GM18868 (cell line): ENCODE data around the gene IMMP2L.
"Not testable (repeated sequence)": the region's sequence is repeated elsewhere in the genome, so short reads cannot be mapped to it uniquely, and the experiment has no call there.

Source experiments
- ATAC-seq: cut with Tn5 transposase; IDR thresholded peaks from one replicate; pipeline ENCODE4 v1.9.1; 2021; ENCODE audit warnings: mild to moderate bottlenecking, moderate library complexity; ENCODE audit not compliant: unreplicated experiment

The IMMP2L gene

DNA sequence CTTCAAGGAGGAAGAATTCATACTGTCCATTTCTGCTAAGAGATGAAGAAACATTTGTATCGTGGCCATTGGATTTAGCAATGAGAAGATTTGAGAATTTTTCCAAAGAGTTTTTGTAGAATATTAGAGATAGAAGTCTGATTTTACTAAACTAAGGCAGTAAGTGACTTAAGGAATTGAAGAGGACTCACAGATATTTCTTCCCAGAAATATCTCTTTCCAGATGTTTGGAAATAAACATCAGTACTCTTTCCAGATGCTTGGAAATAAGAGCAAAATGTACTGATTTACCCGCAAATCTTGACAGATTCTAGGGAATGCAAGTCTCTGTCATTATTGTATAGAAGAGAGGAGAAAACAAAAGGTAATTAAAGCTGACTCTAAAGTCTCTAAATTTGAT lies 91.3 kb downstream of the IMMP2L start:
- ATAC-seq: no peak

- not testable (repeated sequence) for ATAC-seq
These were observed 92.4 kb downstream of the IMMP2L start for GRCh38 chr7:111469894-111470293.

GRCh38 chr7:111465774-111466173 lies 96.5 kb downstream of the IMMP2L start:
- not testable (repeated sequence) for ATAC-seq

DNA sequence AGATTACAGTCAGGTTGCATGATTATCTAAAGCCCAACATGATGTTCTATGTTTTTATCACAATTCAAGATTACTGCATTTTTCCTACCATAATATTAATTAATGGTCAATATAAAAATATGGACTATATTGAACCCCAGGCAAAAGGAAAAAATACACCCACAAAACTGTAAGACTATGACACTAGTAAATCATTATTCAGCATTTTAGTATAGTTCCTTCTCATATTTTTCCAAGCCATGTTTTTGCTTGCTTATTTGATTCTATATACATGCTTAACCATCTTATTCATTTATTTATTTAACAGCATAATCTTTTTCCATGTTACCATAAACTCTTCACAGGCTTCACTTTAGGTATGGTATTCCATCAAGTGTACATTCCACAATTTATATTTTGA lies 101.6 kb downstream of the IMMP2L start:
- ATAC-seq: no peak

DNA sequence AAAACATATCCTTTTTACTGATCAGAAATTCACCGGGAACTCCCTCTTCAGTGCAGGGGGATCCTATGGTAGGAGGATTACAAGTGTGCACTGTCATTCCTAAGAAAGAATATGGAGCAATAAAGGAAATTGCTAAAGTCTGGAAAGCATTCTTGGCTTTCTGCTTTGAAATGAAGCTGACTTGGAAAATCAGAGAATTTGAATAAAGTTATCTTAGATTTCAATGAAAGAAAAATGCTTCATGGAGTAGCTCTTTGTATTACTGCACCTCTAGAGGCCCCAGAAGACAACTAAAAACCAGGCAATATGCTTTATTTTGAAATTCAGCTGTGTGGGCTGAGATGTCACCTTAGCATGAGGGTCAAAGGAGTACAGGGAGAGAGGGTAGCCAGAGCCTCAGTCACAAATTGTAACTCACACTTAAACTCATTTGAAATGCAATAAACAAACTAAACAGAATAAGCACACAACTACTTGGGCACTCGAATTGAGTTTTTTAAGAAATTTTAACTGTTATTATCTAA lies 102.5 kb downstream of the IMMP2L start:
- no peak for ATAC-seq

DNA sequence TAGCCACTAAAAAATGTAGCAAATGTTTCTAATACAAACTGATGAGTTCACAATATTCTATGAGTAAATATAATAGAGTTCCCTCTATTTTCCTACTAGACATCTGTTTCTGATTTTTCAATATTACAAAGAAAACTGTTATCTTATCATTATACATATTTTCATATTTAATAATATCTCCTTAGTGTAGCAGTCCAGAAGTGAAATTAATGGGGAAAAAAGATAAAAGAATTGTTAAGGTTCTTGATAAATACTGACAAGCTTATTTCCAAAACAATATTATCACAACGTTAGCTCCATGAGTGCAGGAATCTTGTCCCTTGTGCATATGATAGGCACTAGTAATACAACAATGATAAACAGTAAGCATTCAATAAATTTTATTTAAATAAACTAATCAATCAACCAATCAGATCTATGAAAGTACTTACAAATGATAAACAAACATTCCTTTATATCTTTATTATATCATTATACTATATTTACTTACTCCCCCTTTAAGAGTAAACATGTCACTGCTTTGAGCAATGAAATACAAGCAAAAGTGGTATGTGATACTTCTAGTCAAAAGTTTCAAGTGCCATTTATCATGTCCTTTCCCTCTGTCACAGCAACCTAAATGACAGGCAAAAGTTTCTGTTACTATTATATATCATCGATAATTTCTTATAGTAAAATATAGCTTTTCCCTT lies 103.1 kb downstream of the IMMP2L start:
- ATAC-seq: no peak

DNA sequence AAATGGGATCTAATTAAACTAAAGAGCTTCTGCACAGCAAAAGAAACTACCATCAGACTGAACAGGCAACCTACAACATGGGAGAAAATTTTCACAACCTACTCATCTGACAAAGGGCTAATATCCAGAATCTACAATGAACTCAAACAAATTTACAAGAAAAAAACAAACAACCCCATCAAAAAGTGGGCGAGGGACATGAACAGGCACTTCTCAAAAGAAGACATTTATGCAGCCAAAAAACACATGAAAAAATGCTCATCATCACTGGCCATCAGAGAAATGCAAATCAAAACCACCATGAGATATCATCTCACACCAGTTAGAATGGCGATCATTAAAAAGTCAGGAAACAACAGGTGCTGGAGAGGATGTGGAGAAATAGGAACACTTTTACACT lies 111.6 kb downstream of the IMMP2L start:
- ATAC-seq: not testable (repeated sequence)

GRCh38 chr7:111447502-111447901 lies 114.8 kb downstream of the IMMP2L start:
- ATAC-seq: not testable (repeated sequence)

DNA sequence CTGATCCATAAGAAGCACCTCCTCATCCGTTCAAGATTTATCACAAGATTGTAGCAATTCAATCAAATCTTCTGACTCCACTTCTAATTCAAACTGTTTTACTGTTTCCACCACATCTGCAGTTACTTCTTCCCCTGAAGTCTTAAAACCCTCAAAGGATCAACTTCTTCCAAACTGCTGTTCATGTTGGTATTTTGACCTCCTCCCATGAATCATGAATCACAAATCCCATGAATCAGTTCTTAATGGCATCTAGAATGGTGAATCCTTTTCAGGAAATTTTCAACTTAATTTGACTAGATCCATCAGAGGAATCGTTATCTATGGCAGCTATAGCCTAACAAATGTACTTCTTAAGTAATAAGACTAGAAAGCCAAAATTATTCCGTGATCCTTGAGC lies 122.3 kb downstream of the IMMP2L start:
- no peak for ATAC-seq

- no peak for ATAC-seq
These were observed 123.7 kb downstream of the IMMP2L start for GRCh38 chr7:111438369-111439289.

GRCh38 chr7:111437736-111438135 lies 124.6 kb downstream of the IMMP2L start:
- no peak for ATAC-seq

GRCh38 chr7:111436608-111437007 lies 125.7 kb downstream of the IMMP2L start:
- ATAC-seq: no peak

GRCh38 chr7:111433426-111433825 lies 128.9 kb downstream of the IMMP2L start:
- ATAC-seq: no peak

- ATAC-seq: no peak
These were observed 132.5 kb downstream of the IMMP2L start for GRCh38 chr7:111429781-111430180.

DNA sequence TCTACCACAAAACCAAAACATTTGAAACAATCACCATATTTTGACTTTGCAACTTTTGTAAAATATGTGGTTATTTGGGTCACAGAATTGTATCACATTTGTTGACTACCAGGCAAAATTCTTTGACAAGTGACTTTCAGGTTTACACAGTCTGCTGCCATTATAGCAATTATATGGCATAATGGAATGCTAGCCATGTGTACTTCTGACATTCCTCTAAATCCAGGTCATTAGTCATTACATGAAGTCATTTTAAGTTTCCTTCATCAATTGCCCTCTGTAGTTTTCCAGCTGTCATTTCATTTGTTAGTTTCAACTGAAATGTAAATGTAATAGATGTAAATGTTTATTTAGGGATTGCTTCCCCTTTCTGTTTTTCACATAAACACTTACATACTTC lies 137.5 kb downstream of the IMMP2L start:
- no peak for ATAC-seq

DNA sequence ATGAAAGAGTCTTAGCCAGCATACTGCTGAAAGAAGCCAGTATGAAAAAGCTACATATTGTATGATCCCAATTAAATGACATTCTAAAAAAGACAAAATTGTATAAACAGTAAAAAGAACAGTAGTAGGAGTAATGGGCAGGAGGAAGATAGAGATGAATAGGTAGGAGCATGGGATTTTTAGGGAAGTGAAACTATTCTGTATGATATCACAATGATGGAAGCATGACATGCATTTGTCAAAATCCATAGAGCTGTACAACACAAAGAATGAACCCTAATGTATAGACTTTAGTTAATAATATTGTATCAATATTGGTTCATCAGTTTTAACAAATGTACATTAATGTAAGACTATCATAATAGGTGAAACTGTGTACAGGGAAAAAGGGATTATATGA lies 147.9 kb downstream of the IMMP2L start:
- ATAC-seq: no peak

DNA sequence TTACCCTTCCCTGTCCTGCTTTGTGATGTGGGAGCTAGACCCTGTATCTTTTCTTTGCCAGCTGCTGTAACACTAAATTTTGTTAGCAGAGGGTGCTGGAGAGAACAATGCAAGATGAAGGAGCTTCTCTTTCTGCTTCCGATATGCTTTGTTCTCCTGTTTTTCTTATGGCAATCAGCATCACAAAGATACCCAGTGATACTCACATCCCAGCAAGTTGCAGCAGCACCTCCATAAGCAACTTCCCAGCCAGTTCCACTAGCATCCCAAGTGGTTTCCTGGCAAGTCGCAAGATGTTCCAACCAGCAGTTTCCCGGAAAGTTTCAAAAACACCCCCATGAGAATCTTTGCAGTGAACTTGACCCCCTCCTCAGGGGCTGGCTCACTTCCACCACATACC lies 148.6 kb downstream of the IMMP2L start:
- no peak for ATAC-seq

DNA sequence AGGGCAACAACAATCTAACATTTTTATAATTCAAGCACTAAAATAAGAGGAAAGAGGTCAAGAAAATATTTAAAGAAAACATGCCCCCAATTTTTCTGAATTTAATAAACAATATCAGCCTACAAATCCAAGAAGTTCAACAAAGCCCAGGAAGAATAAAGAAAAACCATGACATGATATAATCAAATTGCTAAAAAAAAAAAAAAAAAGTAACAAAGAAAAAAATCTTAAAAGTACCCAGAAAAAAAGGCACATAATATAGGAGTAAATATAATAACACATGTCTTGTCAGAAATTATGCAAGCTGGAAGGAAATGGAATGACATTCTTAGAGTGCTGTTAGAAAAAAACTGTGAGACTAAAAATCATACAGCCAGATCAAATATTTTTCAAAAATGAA lies 151.4 kb downstream of the IMMP2L start:
- ATAC-seq: no peak

GRCh38 chr7:111409714-111410422 lies 152.4 kb downstream of the IMMP2L start:
- no peak for ATAC-seq

DNA sequence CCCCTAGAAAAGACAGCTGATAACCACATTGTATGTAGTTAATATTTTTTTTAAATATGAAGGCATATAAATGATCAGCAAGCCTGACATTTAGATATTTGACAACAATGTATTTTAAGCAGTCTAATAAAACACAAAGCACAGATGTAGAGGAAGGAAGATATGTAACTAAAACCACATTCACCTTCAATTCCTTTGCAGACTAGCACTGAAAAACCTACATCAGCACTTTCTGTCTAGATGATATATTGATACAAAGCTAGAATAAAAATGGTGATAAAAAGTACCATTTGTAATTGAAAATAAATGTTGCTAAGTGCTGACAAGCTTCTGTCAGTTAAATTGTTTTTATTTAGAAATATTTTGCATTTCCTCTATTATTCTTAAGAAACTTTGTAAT lies 153.6 kb downstream of the IMMP2L start:
- ATAC-seq: no peak

DNA sequence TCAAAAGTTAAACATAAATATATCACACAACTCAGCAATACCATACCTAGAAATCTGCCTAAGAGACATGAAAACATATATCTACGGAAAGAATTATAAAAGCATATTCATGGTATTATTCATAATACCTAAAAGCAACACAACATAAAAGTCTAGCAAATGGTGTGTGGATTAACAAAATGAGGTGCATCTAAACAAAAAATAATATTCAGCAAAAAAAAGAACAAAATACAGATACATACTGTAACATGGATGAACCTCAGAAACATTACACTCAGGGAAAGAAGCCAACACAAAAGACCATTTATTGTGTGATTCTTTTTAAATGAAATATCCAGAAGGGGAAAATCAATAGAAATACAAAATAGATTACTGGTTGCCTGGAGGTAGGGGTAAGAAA lies 155.0 kb downstream of the IMMP2L start:
- no peak for ATAC-seq
